Fibroblast of lung (primary cell): ENCODE measurements around the gene KIF13A. TPM values are rescaled to one million over a fixed set of nuclear protein-coding genes. Genes with fewer than 3 reads are reported as not detected.

ENCODE experiments used
- DNase-seq, 2 donors: peaks; one replicate each; pipeline versions ENCODE4 v3.0.0 to v3.0.0-alpha.2; 2010; ENCODE audit warnings: low read depth in 2 of 2
- H2AFZ ChIP-seq: 2 replicates; pipeline ENCODE4 v1.5.1; 2012; ENCODE audit warnings: low read length, control low read depth, inconsistent platforms
- H3K27ac ChIP-seq: 2 replicates; pipeline ENCODE4 v1.5.1; 2011; ENCODE audit warnings: low read length, control low read depth; ENCODE audit not compliant: insufficient read depth
- H3K27me3 ChIP-seq: 2 replicates; pipeline ENCODE4 v1.5.1; 2011; ENCODE audit warnings: mild to moderate bottlenecking, low read length; ENCODE audit not compliant: control insufficient read depth, insufficient read depth
- H3K36me3 ChIP-seq: 2 replicates; pipeline ENCODE4 v1.5.1; 2011; ENCODE audit warnings: low read length; ENCODE audit not compliant: control insufficient read depth, insufficient read depth
- H3K4me1 ChIP-seq: 2 replicates; pipeline ENCODE4 v1.5.1; 2011; ENCODE audit warnings: low read length; ENCODE audit not compliant: control insufficient read depth, insufficient read depth; ENCODE audit errors: extremely low read depth
- H3K4me2 ChIP-seq: 2 replicates; pipeline ENCODE4 v1.5.1; 2011; ENCODE audit warnings: low read length, control low read depth; ENCODE audit not compliant: insufficient read depth; ENCODE audit errors: extremely low read depth
- H3K4me3 ChIP-seq, 4 experiments: fragments of 200-600 bp in 1 of 4; sonication (generic) in 1 of 4; replicated peaks in 1 of 4; 2 replicates each; pipeline ENCODE4 v1.5.1; 2011 to 2016; ENCODE audit warnings: low read length in 4 of 4, low read depth in 3 of 4, mild to moderate bottlenecking in 3 of 4, control low read depth in 2 of 4, inconsistent platforms in 1 of 4, mixed read lengths in 1 of 4; ENCODE audit not compliant: insufficient read depth in 1 of 4; ENCODE audit errors: control extremely low read depth in 1 of 4
- H3K79me2 ChIP-seq: 2 replicates; pipeline ENCODE4 v1.5.1; 2012; ENCODE audit warnings: mild to moderate bottlenecking, low read length, inconsistent platforms; ENCODE audit not compliant: control insufficient read depth, insufficient read depth
- H3K9ac ChIP-seq: 2 replicates; pipeline ENCODE4 v1.5.1; 2011; ENCODE audit warnings: mild to moderate bottlenecking, low read length, control low read depth; ENCODE audit not compliant: insufficient read depth
- H3K9me3 ChIP-seq: 2 replicates; pipeline ENCODE4 v1.5.1; 2012; ENCODE audit warnings: low read depth, low read length; ENCODE audit not compliant: control insufficient read depth, insufficient read depth
- H4K20me1 ChIP-seq: 2 replicates; pipeline ENCODE4 v1.5.1; 2011; ENCODE audit warnings: low read length; ENCODE audit not compliant: control insufficient read depth, insufficient read depth; ENCODE audit errors: extremely low read depth
- EZH2 ChIP-seq: IDR thresholded peaks from 2 replicates; pipeline ENCODE4 v1.5.1; 2012; ENCODE audit warnings: low read length, control low read depth, mild to moderate bottlenecking; ENCODE audit errors: missing control alignments
- polyA plus RNA-seq, 2 donors: library from polyadenylated mRNA; depleted of rRNA in 1 of 2; stranded (reverse) in 1 of 2; unstranded in 1 of 2; fragments of >200 nt; gene quantifications; 2 replicates each; pipeline ENCODE4 v1.2.1, GENCODE V29; 2011 to 2012; ENCODE audit warnings: missing spikeins in 1 of 2
- total RNA-seq: library from RNA; depleted of rRNA; stranded (reverse); fragments of >200 nt; gene quantifications from 2 replicates; pipeline ENCODE4 v1.2.1, GENCODE V29; 2014
- TF ChIP-seq, protein P1 (sequence below), 2 donors: IDR thresholded peaks in 1 of 2; conservative IDR thresholded peaks in 1 of 2; 1 replicate in 1 of 2; 2 replicates in 1 of 2; pipeline ENCODE4 v1.5.1; 2011 to 2012; ENCODE audit warnings: low read length in 2 of 2, control low read depth in 1 of 2, inconsistent platforms in 1 of 2, low read depth in 1 of 2, mild to moderate bottlenecking in 1 of 2

The KIF13A gene
- total and polyA plus RNA-seq, 2 donors (not counting 1 experiment from before 2014, with no cell fraction given): 52.3 to 114 TPM

DNA sequence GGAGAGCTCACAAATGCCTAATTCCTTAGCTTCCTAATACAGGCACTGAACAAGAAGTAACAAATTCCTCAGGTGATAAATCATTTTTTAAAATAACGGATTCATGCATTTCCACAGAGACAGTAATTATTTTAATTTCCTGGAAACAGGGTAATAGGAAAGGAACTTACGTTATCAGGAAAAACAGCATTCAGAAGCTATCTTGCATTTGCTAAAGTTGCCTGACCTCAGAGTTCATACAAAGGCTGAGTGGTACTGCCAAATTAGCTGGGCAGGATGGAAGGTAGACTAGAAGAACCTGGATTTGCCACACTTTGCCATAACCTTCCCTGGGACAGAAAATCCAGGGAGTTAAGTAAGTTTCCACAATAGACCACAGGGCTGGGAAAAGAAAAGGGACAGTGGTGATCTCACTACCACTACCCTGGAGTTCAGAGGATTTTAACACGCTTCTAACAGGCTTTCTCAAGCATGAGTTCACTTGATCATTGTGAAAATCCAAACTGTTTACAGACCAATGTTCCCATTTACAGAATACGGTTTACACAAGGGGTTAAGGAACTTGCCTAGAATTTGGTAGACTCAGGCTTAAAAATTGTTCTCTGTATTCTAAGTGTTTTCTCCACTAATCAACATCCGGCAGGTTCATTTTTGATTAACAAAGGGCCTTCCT lies 57.0 kb downstream of the KIF13A start:
- no peaks in the 10 kb centered on the region for H3K27me3 ChIP-seq
- no peaks in the 10 kb centered on the region for H3K36me3 ChIP-seq
- no peaks in the 10 kb centered on the region for H4K20me1 ChIP-seq
- H3K79me2 ChIP-seq: peaks cover 73% of the 10 kb centered on the region
- no peak overlapping the region for H3K4me3 ChIP-seq
- H3K9ac ChIP-seq: no peak overlapping the region
- DNase-seq: peak; percentile 52 to 72
- no peak overlapping the region for H3K4me2 ChIP-seq
- no peak overlapping the region for H2AFZ ChIP-seq
- H3K9me3 ChIP-seq: no peaks in the 10 kb centered on the region
- TF ChIP-seq, protein P1, sequence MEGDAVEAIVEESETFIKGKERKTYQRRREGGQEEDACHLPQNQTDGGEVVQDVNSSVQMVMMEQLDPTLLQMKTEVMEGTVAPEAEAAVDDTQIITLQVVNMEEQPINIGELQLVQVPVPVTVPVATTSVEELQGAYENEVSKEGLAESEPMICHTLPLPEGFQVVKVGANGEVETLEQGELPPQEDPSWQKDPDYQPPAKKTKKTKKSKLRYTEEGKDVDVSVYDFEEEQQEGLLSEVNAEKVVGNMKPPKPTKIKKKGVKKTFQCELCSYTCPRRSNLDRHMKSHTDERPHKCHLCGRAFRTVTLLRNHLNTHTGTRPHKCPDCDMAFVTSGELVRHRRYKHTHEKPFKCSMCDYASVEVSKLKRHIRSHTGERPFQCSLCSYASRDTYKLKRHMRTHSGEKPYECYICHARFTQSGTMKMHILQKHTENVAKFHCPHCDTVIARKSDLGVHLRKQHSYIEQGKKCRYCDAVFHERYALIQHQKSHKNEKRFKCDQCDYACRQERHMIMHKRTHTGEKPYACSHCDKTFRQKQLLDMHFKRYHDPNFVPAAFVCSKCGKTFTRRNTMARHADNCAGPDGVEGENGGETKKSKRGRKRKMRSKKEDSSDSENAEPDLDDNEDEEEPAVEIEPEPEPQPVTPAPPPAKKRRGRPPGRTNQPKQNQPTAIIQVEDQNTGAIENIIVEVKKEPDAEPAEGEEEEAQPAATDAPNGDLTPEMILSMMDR (conservative IDR thresholded peaks at IDR 0.05 in 1 of 2, IDR thresholded peaks at IDR 0.05 in 1 of 2; ENCODE audit: low read depth in 1 of 2, low read length in 2 of 2): no peak
- no peak for TF ChIP-seq EZH2
- H3K4me1 ChIP-seq: peaks cover 39% of the 10 kb centered on the region
- H3K27ac ChIP-seq: peak overlapping the region; percentile 73

DNA sequence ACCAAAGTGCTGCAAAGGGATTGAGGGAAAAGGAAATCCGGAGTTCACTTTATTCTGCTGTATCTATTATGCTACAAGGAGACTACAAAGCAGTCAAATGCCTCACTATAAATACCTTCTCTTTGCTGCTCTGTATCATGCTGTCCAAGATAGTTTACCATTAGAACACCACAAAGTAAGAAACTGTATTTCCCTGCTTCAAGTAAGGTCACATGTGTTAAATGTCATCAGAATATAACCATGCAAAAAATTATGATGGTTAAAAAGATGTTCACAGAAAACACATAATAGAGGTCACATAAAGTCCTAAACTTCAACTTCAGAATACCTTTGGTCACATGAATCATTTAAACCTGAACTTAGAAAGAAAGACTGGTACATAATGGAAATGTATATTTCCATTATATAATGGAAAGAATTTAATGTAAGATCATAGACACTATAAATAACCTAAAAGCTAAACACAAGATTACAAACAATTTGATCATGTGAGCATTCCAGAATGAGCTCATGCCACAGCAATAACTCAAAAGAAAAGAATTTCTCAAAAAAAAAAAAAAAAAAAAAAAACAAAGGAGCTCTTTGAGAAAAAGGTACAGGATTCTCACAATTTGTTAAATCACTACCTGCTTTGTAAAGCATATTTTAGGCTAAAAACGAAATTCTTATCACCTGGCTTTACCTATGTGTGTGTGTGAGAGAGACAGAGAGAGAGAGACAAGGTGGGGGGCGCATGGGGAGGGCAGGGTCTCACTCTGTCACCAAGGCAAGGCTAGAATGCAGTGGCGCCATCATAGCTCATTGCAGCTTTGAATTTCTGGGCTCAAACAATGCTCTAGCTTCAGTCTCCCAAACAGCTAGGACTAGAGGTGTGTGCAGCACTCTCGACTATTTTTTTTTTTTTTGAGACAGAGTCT lies 58.7 kb downstream of the KIF13A start:
- H2AFZ ChIP-seq: no peak overlapping the region
- H3K27me3 ChIP-seq: no peaks in the 10 kb centered on the region
- H3K9me3 ChIP-seq: no peaks in the 10 kb centered on the region
- no peaks in the 10 kb centered on the region for H3K36me3 ChIP-seq
- H3K9ac ChIP-seq: peak overlapping the region; percentile 52
- no peaks in the 10 kb centered on the region for H4K20me1 ChIP-seq
- DNase-seq: peak; percentile 59 to 76
- H3K4me3 ChIP-seq: no peak overlapping the region
- peak overlapping the region; percentile 84 for H3K27ac ChIP-seq
- peaks cover 45% of the 10 kb centered on the region for H3K4me1 ChIP-seq
- H3K4me2 ChIP-seq: peak overlapping the region; percentile 68
- TF ChIP-seq, protein P1 (conservative IDR thresholded peaks at IDR 0.05 in 1 of 2, IDR thresholded peaks at IDR 0.05 in 1 of 2; ENCODE audit: low read depth in 1 of 2, low read length in 2 of 2): no peak
- no peak for TF ChIP-seq EZH2
- peaks cover 65% of the 10 kb centered on the region for H3K79me2 ChIP-seq

DNA sequence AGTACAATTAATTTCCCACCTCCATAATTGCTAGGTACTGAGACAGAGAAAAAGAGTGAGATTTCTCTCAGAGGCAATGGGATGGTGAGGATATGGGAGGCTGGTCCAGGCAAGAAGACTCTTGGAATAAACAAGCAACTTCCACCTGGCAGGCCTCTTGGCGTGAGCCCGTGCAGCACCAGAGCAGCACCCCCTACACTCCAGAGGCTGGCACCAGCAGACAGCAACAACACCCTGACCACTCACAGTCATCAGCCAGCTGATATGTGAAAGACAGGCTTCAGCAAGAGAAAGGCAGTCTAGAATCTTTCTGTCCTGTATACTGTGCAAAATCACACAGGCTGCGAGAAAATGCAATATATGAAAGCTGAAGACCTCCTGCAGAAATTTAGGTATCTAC lies 59.7 kb downstream of the KIF13A start:
- Histone ChIP-seq H3K4me3 (no peak overlapping the region), H2AFZ (no peak overlapping the region), H3K4me1 (peaks cover 47% of the 10 kb centered on the region), H3K27me3 (no peaks in the 10 kb centered on the region), H4K20me1 (no peaks in the 10 kb centered on the region), H3K9ac (no peak overlapping the region), H3K79me2 (peaks cover 65% of the 10 kb centered on the region), H3K9me3 (no peaks in the 10 kb centered on the region), H3K27ac (peak overlapping the region; percentile 84), H3K36me3 (no peaks in the 10 kb centered on the region), H3K4me2 (no peak overlapping the region)
- TF ChIP-seq, protein P1 (conservative IDR thresholded peaks at IDR 0.05 in 1 of 2, IDR thresholded peaks at IDR 0.05 in 1 of 2; ENCODE audit: low read depth in 1 of 2, low read length in 2 of 2): no peak
- no peak for TF ChIP-seq EZH2
- no peak for DNase-seq
